Measurements from ENCODE around the gene NT5C1B. TPM values are rescaled to one million over a fixed set of nuclear protein-coding genes. Genes with fewer than 3 reads are reported as not detected.

The NT5C1B gene
- polyA plus RNA-seq, 5 donors: 0.73 to 1.9 (median 1.3) TPM

DNA sequence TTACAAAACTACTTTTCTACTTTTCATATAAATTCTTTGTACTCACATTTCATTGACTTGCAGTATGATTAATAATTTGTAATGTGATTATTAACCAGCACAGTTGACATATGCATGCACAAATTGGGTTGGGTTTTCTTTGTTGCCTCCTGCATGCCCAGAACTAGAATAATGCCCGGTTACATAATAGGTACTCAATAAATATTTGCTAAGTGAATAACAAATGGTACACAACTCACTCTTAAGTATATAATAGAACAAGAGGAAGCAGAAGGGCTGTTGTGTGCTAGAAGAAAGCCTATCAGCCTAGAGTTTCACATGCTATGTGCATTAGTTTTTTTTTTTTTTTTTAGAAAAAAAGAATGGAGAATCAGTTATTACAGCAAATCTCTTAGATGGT, 38.2 kb downstream of the NT5C1B start:
- no peak for DNase-seq

DNA sequence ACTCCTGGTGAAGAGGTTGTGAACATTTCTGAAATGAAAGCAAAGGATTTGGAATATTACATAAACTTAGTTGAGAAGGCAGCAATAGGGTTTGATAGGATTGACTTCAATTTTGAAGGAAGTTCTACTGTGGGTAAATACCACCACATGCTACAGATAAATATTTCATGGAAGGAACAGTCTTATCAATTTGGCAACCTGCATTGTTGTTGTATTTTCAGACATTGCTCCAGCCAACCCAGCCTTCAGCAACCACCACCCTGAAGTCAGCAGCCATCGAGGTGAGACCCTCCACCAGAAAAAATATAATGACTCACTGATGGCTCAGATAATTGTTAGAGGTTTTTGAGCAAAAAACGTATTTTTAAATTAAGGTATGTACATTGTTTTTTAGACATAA, 38.9 kb downstream of the NT5C1B start:
- no peak for DNase-seq

DNA sequence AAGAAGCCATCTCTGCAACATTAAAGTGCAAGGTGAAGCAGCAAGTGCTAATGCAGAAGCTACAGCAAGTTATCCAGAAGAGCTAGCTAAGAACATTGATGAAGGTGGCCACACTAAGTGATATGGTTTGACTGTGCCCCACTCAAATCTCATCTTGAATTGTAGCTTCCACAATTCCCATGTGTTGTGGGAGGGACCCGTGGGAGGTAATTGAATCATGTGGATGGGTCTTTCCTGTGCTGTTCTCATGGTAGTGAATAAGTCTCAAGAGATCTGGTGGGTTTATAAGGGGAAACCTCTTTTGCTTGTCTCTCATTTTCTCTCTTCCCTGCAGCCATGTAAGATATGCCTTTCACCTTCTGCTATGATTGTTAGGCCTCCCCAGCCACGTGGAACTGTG, 40.3 kb downstream of the NT5C1B start:
- no peak for DNase-seq

DNA sequence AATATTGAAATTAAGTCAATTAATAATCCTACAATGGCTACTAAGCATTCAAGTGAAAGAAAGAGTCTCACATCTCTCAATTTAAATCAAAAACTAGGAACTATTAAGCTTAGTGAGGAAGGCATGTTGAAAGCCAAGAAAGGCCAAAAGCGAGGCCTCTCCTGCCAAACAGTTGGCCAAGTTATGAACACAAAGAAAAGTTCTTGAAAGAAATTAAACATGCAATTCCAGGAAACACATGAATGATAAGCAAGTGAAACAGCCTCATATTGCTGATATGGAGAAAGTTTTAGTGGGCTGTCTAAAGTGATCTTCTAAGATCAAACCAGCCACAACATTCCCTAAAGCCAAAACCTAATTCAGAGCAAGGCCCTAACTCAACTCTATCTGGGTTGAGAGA, 40.7 kb downstream of the NT5C1B start:
- no peak for DNase-seq

DNA sequence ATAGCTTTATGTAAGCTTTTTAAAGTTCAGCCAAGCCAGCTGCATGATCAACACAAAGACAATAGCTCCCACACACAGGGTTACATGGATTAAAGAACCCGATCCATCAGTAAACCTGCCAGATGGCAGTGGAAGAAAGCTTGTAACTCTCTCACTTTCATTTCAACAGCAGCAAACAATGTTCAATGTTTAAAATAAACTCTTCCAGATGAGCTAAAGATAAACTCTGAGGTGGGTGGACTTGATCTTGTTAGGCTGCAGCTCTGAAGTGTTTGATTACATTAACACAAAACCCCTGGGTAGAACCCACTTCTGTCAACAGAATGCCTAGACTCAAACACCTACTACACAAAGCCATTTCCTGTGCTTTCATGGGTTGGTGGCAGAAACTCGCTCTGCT, 42.8 kb downstream of the NT5C1B start:
- DNase-seq: no peak

DNA sequence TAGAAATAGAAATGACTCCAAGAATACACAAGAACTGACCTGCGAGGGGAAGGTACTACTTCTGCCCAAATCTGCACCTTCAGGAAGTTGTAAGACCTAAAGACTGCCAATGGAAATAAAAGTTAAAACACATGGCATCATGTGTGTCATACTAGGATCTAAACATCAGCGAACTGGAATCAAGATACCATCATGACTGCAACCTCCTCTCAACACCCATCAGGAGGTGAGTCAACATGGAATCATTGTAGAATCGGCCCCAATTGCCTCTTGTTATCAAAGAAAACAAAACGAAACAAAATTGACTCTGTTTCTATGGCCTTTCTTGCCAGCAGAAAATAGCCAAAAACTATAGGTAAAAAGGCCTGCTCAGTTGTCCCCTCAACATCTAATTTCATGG, 44.0 kb downstream of the NT5C1B start:
- DNase-seq: no peak

DNA sequence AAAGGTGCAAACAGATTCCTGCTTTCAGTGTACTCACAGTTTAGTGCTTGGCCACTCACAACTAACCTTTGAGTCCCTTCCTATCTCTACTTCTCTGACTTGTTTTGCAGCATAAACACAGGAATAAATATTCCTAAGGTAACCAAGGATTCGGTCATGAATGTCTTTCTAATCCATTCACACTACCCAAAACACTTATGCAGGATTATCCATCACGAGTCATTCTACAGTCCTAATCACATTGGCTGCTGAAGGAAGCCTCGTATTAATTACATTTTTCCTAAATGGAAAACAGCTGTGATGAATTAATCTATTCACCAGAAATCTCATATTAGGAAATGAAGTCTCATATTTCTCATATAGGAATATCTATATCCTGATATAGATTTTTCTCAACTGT, 45.2 kb downstream of the NT5C1B start:
- DNase-seq: no peak

DNA sequence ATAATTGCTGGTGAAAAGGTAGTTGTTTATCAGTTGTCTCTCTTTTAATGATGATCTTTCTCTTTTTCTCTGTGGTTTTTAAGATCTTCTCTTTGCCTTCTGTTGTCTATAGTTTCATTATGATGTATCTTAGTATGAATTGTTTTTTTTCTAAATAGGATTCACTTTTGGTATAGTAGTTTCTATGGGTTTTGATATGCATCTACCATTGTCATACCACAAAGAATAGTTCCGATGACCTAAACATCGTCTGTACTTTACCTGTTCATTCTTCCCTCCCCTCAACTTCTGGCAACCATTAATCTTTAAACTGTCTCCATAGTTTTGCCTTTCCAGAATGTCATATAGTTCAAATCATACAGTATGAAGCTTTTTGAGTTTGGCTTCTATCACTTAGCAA, 48.5 kb downstream of the NT5C1B start:
- no peak for DNase-seq

DNA sequence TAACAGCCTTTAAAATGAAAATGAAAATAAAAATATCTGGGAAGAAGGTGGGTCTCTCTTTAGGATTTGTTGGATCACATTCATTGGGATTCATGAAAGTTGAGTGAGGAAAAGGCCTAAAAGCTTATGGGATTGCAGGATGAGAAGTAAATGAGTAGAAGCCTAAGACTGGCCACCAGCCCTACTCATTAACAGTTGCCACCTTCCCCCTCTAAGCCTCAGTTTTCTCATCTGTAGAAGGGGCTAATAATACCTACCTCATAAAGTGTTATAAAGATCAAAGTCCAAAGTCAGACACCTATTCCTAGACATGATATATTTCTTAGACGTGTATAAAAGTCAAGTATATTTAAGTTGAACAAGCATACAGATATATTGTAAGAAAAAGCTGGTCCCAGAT, 52.7 kb downstream of the NT5C1B start:
- DNase-seq: no peak

DNA sequence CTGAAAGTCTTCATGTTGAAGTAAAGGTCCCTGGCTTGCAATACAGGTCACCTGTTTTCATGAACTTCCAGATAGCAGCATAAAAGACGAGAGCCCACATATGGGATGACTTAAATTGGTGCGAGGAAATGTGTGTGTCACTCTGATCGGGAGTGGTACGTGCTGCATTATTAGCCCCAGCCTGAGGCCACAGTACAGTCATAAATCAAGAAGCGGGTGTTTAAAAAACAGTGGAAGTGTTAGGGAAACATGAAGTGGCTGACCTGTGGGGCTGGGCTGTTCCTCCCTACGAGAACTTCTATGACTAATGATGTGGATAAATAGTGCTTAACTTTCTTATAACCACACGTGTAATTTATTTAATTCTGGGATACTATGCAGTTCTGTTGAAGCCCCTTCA, 53.3 kb downstream of the NT5C1B start:
- no peak for DNase-seq

DNA sequence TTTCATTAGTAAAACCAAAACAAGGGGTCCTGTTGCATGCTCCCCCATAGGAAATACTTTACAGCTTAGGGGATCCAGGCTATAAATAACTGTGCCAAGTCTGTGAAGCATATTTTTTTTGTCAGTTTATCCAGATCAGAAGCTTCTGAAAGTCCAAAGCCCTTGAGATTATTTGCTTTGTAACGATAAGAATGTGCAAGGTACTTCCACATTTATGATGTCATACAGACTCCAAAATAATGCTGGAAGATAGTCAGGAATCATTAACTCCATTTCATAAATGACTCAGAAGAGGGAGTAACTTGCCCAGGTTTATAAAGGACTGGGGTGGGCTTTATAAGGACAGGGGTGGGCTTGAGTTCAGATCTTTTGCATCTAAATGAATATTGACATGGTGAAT, 58.2 kb downstream of the NT5C1B start:
- DNase-seq: no peak

DNA sequence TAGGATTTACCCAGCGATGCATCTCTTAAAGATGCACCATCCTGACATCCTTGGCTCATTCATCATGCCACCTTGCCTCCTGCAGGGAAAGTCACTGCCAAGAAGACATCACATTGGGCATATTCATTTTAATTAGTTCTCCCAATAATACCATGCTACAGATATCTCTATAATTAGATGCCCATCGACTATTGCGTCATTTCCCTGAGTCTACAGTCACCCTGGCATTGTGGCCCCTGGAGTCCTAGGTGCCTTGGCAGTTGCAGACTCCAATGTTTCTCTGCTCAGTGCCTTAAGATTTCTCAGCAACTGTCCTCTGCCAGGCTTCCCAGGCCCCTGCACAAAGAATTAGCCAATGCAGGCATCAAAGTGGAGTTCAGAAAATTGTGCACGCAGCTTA, 61.5 kb downstream of the NT5C1B start:
- no peak for DNase-seq

DNA sequence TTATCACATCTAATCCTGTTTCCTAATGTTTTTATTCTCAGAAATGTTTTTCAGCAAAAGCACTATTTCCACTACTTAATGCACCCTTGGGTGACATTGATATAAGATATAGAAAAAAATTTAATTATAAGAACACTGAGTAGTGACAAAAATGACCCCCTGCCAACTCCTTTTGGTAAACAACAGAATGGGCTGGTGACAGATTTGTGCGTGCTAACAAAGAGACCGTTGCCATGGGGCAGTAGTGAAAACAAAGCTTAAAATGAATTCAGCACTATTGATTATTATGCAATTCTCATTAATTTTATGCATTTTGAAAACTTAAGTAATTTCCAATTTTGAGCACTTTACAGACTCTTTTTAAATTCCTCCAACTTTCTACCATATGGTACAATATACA, 62.0 kb downstream of the NT5C1B start:
- DNase-seq: no peak

DNA sequence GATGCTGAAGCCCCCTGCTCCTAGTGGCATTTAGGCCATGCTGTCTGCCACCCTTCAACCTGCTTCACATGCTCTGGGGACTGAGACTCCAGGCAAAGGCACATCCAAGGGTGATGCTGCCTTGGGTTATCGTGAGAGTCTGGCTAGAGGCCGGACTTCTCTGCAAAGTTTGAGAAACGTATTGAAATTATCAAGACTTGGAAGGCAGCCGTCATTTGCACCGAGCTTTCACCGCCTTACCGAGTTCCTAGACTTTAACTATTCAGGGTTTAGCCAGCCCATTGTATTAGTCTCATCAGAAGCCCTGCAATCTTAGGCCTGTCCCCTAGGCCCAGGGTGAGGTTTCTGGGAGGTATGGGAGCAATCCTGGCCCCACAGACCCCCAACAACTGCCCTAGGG, 62.9 kb downstream of the NT5C1B start:
- DNase-seq: no peak

DNA sequence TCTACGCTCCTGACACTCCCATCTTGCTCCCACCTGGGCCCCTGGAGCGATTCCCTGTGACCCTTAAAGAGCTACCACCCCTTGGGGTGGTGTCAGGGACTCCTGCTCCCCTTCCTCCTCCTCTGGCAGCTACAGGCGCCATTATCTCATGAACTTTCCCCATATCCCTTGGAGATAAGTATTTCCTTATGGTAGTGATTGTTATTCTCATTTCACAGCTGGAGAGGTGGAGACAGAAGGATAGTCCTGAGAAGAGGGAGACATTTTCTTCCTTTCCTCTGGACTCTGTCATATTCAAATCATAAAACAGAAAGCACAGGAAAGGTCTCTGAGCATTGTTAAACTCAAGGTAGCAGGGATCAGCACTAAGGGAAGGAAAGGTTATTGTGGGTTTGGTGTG, 63.5 kb downstream of the NT5C1B start:
- no peak for DNase-seq

DNA sequence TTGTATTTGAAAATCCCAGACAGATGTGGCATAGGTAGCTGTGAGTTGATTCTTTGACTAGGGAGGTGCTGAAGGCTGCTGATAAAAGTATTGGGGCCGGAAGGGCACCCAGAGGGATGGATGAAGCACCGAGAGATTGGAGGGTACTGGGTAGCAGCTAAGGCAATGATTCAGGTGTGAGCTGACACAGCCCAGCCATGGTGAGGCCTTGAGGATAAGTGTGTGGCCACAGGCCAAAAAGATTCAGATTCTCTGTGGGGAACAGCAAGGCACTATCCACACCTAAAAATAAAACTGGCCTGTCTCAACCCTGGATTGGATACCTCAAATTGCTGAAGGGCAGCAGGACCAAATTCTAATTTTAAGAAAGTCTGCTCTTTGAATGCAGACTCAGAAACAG, 64.1 kb downstream of the NT5C1B start:
- no peak for DNase-seq

DNA sequence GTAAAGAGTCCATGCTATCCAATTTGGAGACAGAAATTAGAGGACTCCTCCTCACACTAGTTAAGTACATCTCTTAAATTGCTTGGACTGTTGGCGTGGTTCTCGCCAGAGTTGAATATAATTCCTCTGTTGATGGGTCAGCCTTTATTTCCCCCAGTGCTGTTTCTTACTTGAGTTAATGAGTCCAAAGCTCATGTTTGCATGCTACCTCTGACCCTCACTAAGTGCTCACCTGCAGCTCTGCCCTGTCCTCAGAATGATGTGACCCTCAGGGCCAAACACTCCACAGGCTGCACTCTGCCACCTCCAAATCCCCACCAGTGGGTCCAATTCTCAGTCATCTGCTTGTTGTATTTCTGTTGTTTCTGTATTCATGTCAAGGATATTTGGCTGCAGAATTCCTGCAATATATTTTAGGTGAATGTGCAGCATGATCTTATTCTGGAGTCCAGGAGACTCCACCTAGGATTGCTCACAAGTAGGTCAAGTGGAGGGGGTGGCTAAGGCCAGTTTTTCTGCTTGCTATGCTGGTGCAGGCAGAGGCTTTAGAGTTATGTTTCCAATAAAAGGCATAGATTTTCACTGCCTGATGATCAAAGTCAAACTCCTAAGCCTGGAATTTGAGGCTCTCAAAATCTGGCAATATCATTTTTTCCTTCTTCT, 66.8 kb downstream of the NT5C1B start:
- no peak for DNase-seq

DNA sequence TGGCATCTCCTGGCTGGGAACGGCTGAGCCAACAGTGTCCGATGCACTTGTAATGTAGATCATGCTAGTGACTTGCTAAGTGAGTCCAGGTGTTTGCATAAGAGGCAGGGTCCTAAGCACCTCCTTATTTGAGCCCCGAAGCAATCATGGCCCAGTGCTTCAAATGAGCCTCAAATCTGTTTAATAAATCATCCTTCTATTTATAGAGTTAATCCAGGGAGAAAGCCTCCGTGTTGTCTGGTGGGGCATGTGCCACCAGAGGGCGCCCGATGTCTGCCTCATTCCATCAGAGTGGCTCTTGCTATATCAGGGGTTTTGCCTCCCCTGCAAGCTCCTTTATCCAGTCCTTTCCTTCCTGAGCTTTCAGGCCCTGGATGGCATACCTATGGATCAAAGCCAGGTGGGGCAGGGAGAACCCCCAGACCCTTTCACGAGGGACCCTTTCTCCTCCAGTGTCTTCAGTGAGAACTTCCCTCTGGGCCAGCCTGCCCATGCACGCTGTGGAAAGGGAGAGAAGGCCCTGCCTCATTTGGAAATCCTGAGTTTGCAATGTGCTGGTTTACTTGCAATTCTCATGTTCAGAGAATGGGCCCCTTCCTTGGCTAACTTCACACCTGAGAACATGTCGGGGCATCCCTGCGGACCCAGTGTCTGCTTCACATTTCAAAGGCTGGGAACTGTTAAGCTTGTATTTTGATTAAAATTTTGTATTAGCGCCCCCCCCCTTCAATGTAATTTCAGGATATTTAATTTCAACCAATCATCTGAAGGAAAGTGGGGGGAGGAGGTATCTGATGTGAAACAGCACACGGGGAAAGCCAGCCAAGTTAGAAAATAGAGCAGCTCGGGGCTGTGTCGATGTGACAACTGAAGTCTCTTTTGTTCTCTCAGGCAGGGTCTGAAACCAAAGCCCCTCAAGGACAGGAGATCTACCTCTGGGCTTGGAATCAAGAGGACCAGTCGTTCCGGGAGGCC, 68.6 kb downstream of the NT5C1B start:
- peak; percentile 80 to 88 for DNase-seq

DNA sequence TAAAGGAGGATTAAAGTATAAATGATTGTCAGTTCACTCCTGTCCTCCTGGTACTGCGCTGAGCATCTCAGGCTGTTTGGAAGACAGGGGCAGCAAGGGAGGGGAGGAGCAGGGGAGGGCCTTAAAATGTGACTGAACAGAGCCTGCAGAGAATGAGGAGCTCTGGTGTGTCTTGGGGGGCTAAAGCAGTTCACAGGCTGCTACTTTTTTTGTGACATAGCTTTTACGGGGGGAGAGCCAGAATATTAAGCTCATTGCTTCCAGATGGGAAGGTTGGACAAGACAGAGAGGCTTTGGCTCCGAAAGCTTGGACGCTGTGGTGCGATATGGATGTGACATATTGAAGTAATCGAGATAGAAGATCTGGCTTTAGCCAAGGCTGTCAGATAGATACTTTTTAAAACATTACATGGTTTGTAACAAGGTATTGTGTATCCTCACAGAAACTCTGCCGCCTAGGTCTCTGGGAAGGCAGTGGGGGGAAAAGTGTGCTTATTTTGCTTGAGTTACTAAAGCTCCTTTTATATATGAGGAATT, 69.4 kb downstream of the NT5C1B start:
- no peak for DNase-seq

DNA sequence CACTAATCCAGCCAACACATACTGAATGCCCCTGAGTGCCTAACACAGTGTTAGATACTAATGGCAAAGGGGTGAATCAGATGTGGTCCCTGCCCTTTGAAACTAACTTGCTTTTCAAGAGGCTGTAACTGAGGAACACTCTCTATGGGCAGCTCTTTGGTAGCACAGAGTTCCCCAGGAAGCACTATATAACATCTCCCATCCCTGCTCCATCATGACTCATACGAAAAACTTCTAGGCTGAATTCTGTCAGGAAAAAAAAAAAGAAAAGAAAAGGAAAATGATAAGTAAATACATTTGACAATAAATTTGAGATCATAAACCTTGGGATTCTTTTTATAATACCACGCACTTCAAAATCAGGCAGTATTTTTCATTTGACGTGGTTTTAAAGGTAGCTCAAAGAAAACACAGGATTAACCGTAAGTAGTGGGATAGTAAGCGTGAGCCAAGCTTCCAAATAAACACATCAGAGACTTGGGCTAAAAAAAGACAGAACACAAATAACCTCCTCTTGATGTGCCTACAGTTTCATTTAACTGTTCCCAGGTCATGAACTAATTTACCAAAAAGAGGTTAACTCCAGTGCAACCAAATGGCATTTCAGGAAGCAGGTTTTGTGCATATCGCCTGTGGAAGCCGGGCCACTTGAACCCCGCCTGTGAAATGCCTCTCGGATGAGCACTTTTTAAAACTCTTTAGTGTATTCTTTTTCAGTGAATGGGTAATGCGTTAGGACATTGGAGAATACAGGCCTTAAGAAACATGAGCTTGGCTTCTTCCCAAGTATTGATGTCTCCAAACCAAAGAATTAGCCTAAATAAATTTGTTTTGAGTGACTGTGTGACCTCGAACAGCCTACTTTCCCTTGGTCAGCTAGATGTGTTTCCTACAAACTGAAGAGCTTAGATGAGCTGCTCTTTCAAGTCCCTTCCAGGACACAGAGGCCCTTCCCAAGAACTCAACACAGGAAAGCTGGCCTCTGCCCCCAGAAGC, 71.0 kb downstream of the NT5C1B start:
- no peak for DNase-seq

DNA sequence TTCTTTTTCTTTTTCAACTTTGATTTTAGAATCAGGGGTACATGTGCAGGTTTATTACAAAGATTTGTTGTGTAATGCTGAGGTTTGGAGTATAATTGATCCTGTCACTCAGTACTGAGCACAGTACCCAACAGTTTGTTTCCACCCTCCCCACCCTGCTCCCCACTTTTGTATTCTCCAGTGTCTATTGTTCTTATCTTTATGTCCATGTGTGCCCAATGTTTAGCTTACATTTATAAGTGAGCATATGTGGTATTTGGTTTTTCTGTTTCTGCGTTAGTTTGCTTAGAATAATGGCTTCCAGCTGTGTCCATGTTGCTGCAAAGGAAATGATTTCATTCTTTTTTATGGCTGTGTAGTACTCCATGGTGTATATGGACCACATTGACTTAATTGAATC, 72.0 kb downstream of the NT5C1B start:
- DNase-seq: no peak

DNA sequence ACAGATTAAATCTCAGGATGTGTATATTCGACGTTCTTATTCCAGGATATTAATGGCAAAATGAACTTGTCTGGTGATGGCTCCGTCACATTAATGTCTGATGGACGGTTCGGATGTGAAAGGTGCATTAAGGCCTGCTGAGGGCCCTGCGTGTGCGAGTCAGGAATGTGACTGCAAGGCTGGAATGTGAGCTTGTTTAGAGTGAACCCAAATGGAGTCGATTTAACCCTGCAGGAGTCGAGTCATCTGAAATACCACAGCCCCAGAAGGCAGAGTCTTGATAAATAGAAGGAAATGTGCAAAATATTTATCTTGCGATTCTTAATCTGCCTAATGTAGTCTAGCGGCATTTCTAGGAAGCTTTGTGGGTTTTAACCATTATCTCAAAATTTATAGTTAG, 73.3 kb downstream of the NT5C1B start:
- DNase-seq: no peak

Measured in right lung (tissue), 5 donors.